HUES6 (cell line): ENCODE results near the gene SNRPA.
A peak's percentile ranks its signal among the peaks of the same experiment; 100 is the strongest.

Source experiments
- H3K27ac ChIP-seq: 2 replicates; pipeline ENCODE4 v1.7.0; 2013; ENCODE audit warnings: low read depth, mild to moderate bottlenecking, low read length, inconsistent platforms
- H3K27me3 ChIP-seq: 2 replicates; pipeline ENCODE4 v1.6.1; 2013; ENCODE audit warnings: low read length; ENCODE audit not compliant: control insufficient read depth, insufficient read depth
- H3K36me3 ChIP-seq: 2 replicates; pipeline ENCODE4 v1.6.1; 2013; ENCODE audit warnings: low read length; ENCODE audit not compliant: control insufficient read depth, insufficient read depth
- H3K4me1 ChIP-seq: 2 replicates; pipeline ENCODE4 v1.6.1; 2013; ENCODE audit warnings: low read length; ENCODE audit not compliant: control insufficient read depth, insufficient read depth
- H3K4me3 ChIP-seq: 2 replicates; pipeline ENCODE4 v1.5.1; 2013; ENCODE audit warnings: low read depth, low read length
- H3K9ac ChIP-seq: one replicate; pipeline ENCODE4 v1.6.1; 2013; ENCODE audit warnings: mild to moderate bottlenecking, low read length
- H3K9me3 ChIP-seq: 2 replicates; pipeline ENCODE4 v1.6.1; 2013; ENCODE audit warnings: low read depth, low read length; ENCODE audit not compliant: control insufficient read depth, insufficient read depth

Gene SNRPA

DNA sequence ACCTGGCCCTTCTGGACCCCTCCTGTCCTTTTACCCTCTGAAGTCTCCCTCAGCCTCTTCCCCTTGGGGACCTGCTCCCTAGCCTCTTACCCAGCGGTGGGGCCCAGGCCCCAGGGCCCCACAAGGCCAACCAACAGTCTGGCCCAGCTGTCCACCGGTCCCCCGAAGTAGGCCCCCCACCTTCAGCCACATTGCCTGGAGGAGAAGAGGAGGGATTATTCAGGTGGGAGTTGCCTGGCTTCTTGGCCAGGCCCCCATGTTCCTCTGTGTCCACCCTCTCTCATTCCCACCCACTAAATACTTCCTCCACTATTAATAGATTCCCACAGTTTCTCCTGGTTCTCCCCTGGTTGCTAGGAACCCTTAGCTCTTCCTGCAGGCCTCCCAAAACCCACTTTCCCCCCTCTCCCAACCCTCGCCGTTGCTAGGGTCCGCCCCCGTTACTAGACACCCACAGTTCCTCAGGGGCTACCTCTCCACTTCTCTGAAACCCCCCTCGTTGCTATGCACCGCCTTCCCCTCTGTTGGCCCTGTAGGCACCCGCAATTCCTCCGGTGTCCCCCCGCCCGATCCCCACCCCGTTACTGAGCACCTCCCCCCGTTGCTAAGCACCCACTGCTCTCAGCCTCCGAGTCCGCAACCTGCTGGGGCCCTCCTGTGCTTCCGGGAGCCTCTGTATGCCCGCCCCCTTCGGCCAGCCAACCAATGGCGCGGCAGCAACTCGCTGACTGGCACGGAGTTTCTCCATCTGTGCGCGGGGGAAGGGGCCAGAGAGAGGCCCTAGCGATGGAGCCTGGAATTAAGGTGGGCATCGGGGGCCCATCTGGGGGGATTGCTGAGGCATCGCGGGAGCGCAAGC lies 36.3 kb upstream of the SNRPA start:
- Histone ChIP-seq H3K36me3 (peaks cover 31% of the 10 kb centered on the region), H3K4me3 (peak overlapping the region; percentile 89), H3K27me3 (no peaks in the 10 kb centered on the region), H3K27ac (peak overlapping the region; percentile 63; the same call in 1 of the 2 replicates), H3K9ac (peak overlapping the region; percentile 87), H3K9me3 (no peaks in the 10 kb centered on the region), H3K4me1 (peaks cover 17% of the 10 kb centered on the region)

DNA sequence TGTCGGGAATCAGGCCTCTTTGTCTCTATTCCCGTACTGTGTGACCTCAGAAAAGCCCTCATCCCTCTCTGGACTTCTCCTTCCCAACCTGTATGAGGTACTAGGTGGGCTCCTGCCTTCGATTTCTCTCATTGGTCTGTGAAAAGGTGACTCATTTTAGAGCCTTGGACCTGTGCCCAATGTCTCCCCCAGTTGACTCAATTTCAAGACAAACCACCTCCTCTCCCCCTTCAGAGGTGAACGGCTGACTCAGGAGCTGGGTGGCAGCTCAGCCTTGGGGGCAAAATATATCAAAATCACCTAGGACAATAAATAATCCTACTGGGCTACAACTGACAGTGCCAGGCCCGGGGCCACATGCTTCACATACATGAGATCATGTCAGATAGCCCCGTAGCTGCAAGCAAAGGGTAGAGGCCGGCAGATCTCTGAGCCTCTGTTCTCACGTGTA lies 34.9 kb upstream of the SNRPA start:
- no peaks in the 10 kb centered on the region for H3K9me3 ChIP-seq
- H3K4me1 ChIP-seq: peaks cover 17% of the 10 kb centered on the region
- no peaks in the 10 kb centered on the region for H3K27me3 ChIP-seq
- peaks cover 25% of the 10 kb centered on the region for H3K36me3 ChIP-seq
- peak overlapping the region; percentile 89 for H3K4me3 ChIP-seq
- peak overlapping the region; percentile 84; the same call in 1 of the 2 replicates for H3K27ac ChIP-seq
- peak overlapping the region; percentile 87 for H3K9ac ChIP-seq

DNA sequence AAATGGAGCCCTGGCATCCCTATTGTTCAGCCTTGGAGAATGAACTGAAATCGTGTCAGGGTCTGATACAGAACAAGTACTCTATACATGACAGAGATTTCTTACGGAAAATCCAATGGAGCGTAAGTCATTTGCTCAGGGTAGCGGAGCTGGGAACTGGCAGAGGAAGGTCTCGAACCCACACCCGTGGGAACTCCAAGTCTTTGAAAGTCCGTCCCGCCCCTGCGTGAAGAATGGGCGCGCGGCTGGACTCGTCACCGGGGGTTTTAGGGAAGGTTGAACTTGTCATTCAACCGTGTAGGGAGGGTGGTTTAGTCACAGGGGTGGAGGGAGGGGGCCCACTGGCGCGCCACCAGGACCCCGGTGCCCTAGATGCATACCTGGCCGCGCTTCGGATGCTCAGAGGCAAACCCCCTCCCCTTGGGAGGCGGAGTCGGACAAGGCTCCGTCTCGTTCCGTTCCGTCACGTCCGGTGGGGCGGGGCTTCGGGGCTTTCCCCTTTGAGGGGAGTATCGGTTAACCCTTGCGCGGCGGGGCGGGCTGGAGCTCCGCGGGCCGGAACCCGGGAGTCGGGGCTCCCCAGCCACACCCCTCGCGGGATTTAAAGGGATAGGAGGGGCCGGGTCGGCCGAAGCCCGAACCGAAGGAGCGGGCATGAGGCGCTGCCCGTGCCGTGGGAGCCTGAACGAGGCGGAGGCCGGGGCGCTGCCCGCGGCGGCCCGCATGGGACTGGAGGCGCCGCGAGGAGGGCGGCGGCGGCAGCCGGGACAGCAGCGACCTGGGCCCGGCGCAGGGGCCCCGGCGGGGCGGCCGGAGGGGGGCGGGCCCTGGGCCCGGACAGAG lies 34.3 kb upstream of the SNRPA start, which contains the start of the genes COQ8B and ITPKC:
Gene COQ8B, minus strand, starts transcription at position 405 of the 843 bp plus-strand sequence. CDS start 2,254 bp downstream, outside the sequence.
Gene ITPKC, plus strand, starts transcription at position 631 of the 843 bp plus-strand sequence. Its CDS starts 24 bp downstream, at position 655.
- H3K9ac ChIP-seq: peak within 1 kb of the TSS; percentile 87
- H3K36me3 ChIP-seq: peaks cover 20% of the 10 kb centered on the region
- no peaks in the 10 kb centered on the region for H3K27me3 ChIP-seq
- peaks cover 17% of the 10 kb centered on the region for H3K4me1 ChIP-seq
- H3K4me3 ChIP-seq: peak within 1 kb of the TSS; percentile 89
- H3K27ac ChIP-seq: peak within 1 kb of the TSS; percentile 84; the same call in 1 of the 2 replicates
- no peaks in the 10 kb centered on the region for H3K9me3 ChIP-seq

GRCh38 chr19:40717325-40717879 lies 33.6 kb upstream of the SNRPA start:
- H3K27ac ChIP-seq: peak overlapping the region; percentile 58; the same call in 1 of the 2 replicates
- H3K4me3 ChIP-seq: peak overlapping the region; percentile 89
- no peaks in the 10 kb centered on the region for H3K27me3 ChIP-seq
- peaks cover 17% of the 10 kb centered on the region for H3K4me1 ChIP-seq
- H3K36me3 ChIP-seq: peaks cover 16% of the 10 kb centered on the region
- H3K9me3 ChIP-seq: no peaks in the 10 kb centered on the region
- H3K9ac ChIP-seq: peak overlapping the region; percentile 87

- peaks cover 10% of the 10 kb centered on the region; the same call in 1 of the 2 replicates for H3K36me3 ChIP-seq
- H3K9ac ChIP-seq: peak overlapping the region; percentile 87
- H3K4me1 ChIP-seq: peaks cover 17% of the 10 kb centered on the region
- no peaks in the 10 kb centered on the region for H3K27me3 ChIP-seq
- no peaks in the 10 kb centered on the region for H3K9me3 ChIP-seq
- no peak overlapping the region for H3K27ac ChIP-seq
- H3K4me3 ChIP-seq: peak overlapping the region; percentile 89
Observed at GRCh38 chr19:40717880-40718773, 32.9 kb upstream of the SNRPA start.

GRCh38 chr19:40718774-40719391 lies 32.1 kb upstream of the SNRPA start:
- Histone ChIP-seq H3K9me3 (no peaks in the 10 kb centered on the region), H3K9ac (peak overlapping the region; percentile 87), H3K36me3 (peaks cover 12% of the 10 kb centered on the region), H3K27ac (no peak overlapping the region), H3K27me3 (no peaks in the 10 kb centered on the region), H3K4me3 (peak overlapping the region; percentile 89), H3K4me1 (peaks cover 17% of the 10 kb centered on the region)

DNA sequence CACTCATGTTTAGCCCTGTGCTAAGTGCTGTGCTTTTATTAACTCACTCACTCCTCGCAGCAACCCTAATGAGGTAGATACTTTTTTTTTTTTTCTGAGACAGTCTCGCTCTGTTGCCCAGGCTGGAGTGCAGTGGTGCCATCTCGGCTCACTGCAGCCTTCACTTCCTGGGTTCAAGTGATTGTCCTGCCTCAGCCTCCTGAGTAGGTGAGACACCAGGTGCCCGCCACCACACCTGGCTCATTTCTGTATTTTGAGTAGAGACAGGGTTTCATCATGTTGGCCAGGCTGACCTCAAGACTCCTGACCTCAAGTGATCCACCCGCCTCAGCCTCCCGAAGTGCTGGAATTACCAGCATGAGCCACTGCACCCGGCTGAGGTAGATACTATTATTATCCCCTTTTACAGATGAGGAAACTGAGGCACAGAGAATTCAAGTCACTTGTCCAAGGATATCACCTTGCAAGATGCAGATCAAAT lies 31.5 kb upstream of the SNRPA start:
- peak overlapping the region; percentile 89 for H3K4me3 ChIP-seq
- no peak overlapping the region for H3K9ac ChIP-seq
- peaks cover 17% of the 10 kb centered on the region for H3K4me1 ChIP-seq
- no peaks in the 10 kb centered on the region for H3K9me3 ChIP-seq
- H3K27me3 ChIP-seq: no peaks in the 10 kb centered on the region
- H3K36me3 ChIP-seq: peaks cover 16% of the 10 kb centered on the region
- H3K27ac ChIP-seq: no peak overlapping the region

DNA sequence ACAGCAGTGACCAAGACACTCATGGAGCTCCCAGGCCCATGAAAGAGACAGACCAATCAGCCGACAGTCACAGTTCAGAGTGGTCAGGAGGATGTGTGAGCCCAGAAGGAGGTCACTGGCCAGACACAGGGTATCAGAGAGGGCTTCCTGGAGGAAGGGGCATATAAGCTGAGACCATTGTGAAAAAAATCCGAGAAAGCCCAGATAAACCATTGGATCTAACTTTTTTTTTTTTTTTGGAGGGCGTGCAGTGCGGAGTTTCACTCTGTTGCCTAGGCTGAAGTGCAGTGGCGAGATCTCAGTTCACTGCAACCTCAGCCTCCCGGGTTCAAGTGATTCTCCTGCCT lies 29.9 kb upstream of the SNRPA start:
- H3K27ac ChIP-seq: no peak overlapping the region
- H3K4me3 ChIP-seq: no peak overlapping the region
- no peak overlapping the region for H3K9ac ChIP-seq
- H3K4me1 ChIP-seq: peaks cover 14% of the 10 kb centered on the region
- H3K27me3 ChIP-seq: no peaks in the 10 kb centered on the region
- peaks cover 28% of the 10 kb centered on the region for H3K36me3 ChIP-seq
- H3K9me3 ChIP-seq: no peaks in the 10 kb centered on the region

- H3K36me3 ChIP-seq: peaks cover 35% of the 10 kb centered on the region
- no peak overlapping the region for H3K27ac ChIP-seq
- no peaks in the 10 kb centered on the region for H3K27me3 ChIP-seq
- peaks cover 14% of the 10 kb centered on the region for H3K4me1 ChIP-seq
- no peak overlapping the region for H3K4me3 ChIP-seq
- H3K9ac ChIP-seq: no peak overlapping the region
- no peaks in the 10 kb centered on the region for H3K9me3 ChIP-seq
Observed at GRCh38 chr19:40721936-40722661, 28.9 kb upstream of the SNRPA start.
